HG03175 (cell line): ENCODE results near the gene VAT1L.
"Not testable (repeated sequence)": the region's sequence is repeated elsewhere in the genome, so short reads cannot be mapped to it uniquely, and the experiment has no call there.

Experiments used
- ATAC-seq: cut with Tn5 transposase; IDR thresholded peaks from one replicate; pipeline ENCODE4 v1.9.1; 2021; ENCODE audit warnings: mild to moderate bottlenecking, moderate library complexity; ENCODE audit not compliant: unreplicated experiment

VAT1L gene

DNA sequence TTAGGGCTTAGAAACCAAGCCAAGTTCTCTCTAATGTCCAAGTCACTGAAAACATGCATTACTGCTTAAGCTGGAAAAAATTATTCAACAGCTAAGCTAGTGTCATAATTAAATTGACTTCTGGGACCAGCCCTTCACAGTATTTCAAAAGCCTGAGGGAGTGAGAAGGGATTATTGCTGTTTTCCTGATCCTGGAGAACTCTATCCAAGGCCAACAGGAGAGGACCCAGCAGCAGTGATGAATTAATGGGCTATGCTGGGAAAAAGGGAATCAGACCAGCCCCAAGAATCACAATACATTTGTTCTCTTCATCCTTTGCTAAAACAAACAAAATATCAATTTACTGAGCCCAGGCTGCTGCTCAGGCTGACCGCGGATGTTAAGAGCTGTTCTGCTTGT, 199.4 kb downstream of the VAT1L start:
- ATAC-seq = no peak

DNA sequence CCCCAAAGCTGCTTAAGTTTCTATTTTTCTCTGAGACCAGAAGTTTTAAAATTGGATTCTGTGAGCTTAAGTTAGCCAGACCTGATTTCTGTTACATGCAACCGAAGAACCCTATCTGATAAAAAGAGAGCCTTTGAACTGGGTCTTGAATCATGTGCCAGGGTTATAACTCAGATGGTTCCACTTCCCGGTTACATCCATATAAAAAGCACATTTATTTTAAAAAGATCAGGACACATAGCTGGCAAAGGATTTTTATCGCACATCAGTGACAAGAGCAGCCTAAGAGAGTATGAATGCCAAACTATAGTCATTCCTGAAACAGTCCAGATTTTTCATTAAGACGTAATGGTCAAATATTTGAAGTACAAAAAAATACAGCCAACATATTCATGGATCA, 201.5 kb downstream of the VAT1L start:
- no peak for ATAC-seq

DNA sequence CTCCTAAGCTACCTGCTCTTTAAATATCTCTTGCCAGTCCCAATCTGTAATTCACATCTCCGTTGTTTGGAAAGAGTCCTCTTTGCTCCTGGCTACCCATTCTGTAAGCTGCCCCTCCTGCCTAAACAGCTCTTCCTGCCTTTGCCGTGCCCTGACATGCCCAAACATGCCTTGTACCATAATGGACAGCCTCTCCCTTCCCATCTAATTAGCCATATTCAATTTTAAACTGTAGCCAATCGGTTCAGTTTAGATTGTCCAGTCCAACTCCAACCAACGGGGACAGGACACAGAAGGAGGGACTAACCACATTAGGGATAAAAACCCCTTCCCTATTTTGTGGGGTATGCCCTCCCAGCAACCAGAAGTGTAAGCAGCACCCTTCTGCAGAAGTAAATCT, 203.3 kb downstream of the VAT1L start:
- ATAC-seq = no peak

DNA sequence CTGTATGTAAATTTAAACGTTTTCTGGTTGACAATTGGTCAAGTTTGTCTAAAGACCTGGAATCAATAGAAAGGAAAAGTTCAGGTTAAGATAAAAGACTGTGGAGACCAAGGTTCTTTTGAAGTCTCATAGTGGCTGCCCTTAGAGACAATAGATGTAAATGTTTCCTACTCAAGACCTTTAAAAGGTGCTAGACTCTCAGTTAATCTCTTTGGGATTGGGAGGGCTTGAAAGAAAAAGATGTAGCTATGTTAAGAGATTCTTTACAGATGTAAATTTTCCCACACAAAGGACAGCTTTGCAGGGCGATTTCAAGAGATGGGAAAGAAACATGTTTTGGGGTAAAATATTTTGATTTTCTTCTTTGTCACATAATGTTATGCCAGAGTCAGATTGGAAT, 204.0 kb downstream of the VAT1L start:
- ATAC-seq = not testable (repeated sequence)

DNA sequence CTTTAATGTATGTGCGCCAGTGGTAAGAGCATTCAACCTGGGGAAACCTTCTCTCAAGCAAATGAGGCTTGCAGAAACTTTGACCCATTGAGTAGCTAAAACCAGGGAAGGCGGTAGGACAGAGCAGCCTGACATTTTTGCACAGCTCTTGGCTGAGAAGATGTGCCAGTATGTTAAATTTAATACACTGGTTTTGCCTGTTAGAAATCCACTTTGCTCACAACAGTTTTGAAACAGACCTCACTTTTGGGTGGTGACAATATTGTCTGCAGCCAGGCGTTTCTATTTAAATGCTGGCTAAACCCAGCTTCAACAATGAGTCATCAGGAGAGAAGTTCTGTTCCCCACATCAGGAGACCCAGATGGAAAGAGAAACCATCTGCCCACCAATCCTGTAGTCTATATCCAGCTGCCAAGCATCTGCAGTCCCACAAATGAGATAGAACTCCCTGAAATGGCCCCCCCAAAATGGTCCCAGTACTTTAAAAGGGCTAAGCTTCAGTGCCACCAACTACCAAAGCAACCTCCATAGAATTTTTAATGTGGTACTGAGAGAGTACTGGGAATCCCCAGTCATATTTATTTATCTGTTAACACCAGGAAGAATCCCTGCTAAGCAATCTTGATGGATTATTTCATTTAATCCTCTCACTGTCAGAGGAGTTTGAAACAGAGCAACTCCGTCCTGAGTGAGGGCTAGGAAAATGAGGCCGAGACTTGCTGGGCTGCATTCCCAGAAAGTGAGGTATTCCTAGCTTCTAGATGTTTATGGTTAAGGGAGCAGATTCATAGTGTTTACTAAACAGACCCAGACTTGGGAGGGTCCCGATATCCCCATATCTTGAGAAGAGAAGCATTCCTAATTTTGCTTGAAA, 205.0 kb downstream of the VAT1L start:
- ATAC-seq = no peak

DNA sequence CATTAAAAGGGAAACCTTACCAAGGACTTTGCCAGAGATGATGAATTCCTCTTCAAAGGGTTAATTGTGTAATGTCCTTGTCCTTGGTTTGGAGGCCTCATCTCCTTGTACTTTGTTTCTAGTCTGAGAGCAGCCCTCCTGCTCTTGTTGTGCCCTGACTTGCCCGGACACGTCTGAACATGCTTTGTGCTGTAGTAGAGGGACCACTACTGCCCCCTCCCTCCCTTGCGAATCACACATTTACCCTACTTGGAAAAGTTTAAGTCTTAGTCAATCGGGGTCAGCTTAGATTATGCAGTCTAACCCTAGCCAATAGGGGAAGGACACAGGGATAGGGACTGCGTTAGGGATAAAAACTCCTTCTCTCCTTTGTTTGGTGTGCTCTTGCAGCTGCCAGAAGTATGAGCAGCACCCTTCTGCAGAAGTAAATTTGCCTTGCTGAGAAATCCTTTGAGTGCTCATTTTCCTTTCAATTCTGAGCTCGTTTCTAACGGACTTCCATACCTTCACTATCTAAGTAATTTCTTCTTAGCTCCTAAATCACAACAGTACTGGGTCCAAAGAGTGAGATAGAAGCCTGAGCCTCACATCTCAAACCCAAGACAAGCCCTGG, 207.6 kb downstream of the VAT1L start:
- ATAC-seq = no peak

DNA sequence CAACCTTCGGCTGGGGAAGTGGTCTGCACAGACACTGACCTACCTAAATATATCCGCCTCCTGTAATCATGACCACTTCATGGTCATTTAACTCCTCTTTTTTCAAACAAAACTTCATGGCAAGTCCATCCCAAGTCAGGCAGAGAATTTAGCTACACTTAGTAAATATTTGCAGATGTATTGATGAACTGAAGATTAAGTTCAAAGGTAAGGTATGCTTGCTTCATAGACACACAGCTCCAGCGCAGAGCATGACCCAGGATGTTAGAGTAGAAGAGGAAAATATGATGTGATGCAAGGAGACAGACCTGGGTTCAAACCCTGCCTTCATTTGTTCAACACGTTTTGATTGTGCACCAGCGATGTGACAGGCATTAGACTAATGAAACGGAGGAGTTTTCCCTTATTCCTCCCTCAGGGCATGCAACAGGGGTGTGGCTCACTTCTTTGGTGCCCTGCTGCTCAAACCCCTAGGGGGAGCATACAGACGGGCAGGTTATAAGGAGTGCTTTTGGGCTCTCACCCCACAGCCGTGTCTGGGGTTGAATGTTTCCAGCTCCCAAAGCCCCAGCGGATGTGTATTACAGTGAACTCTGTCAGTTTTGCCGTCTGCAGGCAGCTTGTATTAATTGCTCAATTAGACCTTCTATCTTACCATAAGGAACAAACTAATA, 210.1 kb downstream of the VAT1L start:
- no peak for ATAC-seq

DNA sequence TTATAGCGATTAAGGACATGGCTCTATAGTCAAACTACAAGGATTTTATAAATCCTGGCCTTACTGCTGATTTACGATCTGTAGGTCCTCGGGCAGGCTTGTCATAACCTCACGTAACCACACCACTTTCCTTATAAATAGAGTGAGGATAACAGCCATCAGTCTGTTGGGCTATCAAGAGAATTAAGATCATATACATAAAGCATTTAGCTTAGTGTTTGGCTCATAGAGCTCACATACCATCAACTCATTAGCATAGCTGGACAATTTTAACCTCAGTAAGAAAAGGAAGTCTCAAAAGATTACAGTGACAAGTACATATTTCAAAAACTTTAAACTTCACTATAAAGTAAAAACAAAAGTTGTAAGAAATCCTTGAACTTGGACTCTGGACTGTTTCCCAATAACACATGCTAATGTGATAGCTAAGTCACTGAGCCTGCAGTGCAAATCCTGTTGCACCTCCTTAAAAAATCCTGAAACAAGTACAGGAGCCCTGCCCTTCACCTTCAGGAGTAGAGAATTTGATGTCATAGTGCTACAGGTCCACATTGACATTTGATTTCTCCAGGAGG, 213.2 kb downstream of the VAT1L start:
- no peak for ATAC-seq

DNA sequence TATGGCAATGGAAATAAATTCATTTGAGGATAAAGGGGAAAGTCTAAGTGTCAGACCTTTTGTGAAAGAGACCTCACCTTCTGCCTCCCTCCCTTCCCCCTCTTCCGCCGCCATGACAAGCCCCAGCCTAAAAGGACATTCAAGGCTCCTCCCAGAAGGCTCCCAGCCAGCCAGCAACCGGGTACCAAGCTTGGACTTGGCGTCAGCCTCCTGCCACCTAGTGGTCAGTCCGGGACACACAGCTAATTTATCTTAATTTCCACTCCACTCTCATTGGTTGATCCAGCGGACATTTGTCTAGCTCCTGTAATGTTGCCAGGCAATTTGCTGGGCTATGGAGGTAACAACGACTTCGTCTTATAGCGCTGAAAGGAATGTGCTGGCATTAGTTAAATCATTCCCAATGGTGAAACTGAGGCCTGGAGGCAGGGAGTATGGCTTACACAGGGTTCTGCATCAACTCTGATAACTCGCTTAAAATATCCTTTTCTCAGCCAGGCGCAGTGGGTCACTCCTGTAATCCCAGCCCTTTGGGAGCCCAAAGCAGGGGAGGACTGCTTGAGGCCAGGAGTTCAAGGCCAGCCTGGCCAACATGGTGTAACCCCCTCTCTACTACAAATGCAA, 214.7 kb downstream of the VAT1L start:
- peak; percentile 99 for ATAC-seq

DNA sequence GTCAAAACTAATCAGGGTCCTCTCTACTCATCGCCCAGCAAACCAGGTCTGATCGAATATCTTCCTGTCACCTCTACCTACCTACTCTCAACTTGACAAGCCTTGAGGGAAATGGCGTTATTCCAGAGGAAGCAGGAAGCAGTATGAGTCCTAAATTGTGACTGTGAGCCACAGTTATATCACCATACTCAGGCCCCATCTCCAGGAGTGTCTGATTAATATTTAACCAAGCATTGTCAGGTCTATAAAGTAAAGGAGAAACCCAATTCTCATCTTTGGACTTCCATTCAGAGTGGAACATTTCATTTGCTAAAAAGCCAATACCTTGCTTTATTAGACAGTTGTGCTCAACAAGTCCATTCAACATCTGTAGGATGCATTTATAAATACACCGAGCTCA, 216.2 kb downstream of the VAT1L start:
- ATAC-seq = no peak

DNA sequence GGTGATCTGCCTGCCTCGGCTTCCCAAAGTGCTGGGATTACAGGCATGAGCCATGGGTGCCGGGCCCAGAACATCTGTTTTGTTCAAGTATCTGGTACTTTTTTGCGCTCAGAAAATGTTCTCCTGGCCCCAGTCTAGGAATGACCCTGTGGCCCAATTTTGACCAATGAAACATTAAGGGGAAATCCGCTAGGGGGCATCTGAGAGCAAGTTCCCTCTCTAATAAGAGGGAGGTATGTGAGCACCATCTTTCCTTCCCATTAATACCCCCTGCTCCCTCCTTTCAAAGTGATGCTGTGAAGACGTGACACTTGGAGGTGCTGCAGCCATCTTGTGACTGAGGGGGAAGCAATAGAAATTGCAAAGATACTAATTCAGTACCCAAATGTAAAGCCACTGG, 217.5 kb downstream of the VAT1L start:
- no peak for ATAC-seq

DNA sequence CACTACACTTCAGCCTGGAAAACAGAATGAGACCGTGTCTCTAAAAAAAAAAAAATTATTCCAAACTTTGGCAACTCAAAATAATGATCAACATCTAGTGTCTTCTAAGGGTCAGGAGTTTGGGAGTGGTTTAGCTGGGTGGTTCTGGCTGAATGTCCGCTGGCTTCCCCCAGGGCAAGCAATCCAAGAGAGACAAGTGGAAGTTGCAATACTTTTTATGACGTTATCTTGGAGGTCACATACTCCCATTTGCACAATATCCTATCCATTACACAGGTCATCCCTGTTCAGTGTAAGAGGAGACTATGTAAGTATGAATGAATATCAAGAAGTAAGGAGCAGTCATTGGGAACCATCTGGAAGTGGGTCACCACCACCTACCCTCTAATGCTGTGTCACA, 218.8 kb downstream of the VAT1L start:
- ATAC-seq = no peak

DNA sequence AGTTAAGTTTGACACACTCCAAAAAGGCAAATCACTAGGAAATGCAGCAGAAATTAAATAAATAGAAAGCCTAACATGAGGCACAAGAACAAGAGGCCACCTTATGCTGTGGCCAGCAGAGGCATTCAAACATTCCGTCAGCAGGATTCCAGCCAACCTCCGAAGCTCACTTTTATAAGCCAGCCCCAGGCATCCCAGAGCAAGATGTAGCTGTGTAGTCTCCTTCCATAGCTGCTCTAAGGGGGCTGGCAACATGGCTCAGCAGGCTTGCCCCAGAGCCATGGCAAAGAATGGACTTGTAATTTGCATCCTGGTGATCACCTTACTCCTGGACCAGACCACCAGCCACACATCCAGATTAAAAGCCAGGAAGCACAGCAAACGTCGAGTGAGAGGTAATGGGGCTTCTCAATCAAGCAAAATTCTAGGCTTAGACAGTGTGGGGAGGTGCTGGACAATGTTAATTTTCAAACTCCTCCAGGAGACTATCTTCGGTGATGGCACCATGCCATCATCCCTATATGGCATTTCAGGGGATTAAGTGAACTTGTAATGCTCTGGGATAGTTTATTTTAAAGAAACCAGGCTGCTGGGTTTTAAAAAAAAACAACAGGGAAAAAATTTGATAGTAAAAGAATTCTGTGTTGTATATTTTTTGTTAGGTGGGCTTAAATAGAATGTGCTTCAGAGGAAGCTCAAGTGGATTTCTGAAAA, 234.1 kb downstream of the VAT1L start, which contains the start of gene CLEC3A:
Gene CLEC3A, plus strand, starts transcription at position 202 of the 714 bp plus-strand sequence. Its CDS starts 79 bp downstream, at position 281.
- no peak for ATAC-seq

DNA sequence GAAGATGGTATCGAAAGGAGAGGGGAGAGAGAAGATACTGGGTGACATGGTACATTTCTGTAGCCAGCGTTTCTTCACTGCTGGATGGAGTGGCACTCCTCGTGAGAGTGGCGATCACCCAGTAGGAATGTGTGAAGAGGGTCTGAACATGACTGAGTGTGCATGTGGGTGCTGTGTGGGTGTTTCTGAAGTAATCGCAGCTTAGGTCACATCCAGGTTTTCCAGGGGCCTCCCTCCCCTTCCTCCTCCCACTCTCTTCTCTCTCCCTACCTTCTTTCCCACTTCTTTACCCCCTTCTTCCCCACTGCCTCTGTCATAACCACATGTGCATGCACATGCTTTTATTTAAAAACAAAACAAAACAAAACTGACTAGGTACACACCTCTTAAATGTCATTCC, 235.8 kb downstream of the VAT1L start:
- no peak for ATAC-seq

DNA sequence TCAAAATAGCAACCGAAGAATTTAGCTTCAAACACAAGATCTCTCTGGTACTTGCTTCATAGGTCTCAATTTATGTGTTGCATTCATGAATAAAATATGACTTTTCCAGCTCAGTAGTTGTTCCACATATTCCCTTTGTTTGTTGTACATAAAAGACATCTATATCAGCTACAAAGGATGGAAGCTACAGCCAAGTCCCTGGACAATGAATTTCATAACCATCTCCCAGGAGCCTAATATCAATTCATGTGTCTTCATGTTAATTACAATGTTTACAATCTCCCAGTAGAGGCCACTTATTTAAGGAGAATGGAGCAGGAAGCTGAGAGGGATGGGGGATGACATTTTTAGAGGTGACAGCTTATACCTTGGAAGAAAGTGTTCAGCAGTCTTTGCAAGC, 237.3 kb downstream of the VAT1L start:
- ATAC-seq = no peak

DNA sequence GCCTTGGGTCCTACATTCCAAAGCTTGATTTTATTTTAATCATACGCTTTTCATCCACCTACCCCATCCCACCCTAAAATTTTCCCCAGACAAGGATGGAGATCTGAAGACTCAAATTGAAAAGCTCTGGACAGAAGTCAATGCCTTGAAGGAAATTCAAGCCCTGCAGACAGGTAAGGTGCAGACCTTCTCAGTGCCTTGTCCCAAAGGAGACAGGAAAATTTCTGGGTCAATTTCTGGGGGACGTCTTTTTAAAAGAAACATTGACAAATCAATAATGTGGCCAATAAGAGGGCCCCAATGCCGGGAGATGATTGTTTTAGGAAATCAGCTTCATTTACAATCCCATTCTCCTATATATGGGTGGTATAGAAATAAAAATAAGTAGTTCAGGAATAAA, 239.7 kb downstream of the VAT1L start:
- ATAC-seq = no peak
